PC-3 (cell line): ENCODE measurements around the gene NMNAT2. TPM values are rescaled to one million over a fixed set of nuclear protein-coding genes. Genes with fewer than 3 reads are reported as not detected.

ENCODE experiments used
- ATAC-seq: fragments of 200-7000 bp; cut with Tn5 transposase; 2 replicates; pipeline ENCODE4 v1.9.1; 2020; ENCODE audit warnings: mild to moderate bottlenecking, moderate library complexity
- BruUV-seq: library from RNA; stranded (reverse); fragments of 400-500 nt; replicated peaks from 2 replicates; lab custom pipeline; 2021; lab: Mats Ljungman, UMichigan
- CTCF ChIA-PET: fragments of 300-600 bp; sonication (Branson Sonifier 250); formaldehyde crosslinking; loops from one replicate; lab custom pipeline; 2022; ENCODE audit warnings: antibody characterized with exemption; lab: Charles Lee
- POLR2A ChIA-PET: fragments of 300-600 bp; sonication (Branson Sonifier 250); formaldehyde crosslinking; loops from one replicate; lab custom pipeline; 2022; ENCODE audit warnings: antibody characterized with exemption; ENCODE audit not compliant: unreplicated experiment; lab: Charles Lee
- DNase-seq: peaks from one replicate; pipeline ENCODE4 v3.0.0-alpha.2; 2015
- H2AFZ ChIP-seq: fragments of 300-600 bp; sonication (generic); 2 replicates; pipeline ENCODE4 v1.6.0; 2016; ENCODE audit warnings: antibody characterized with exemption, low read length
- H3F3A ChIP-seq: fragments of 300-600 bp; sonication (generic); one replicate; pipeline ENCODE4 v1.6.0; 2017; ENCODE audit warnings: antibody characterized with exemption, low read length, control low read depth, mild to moderate bottlenecking; ENCODE audit not compliant: unreplicated experiment
- H3K27ac ChIP-seq: fragments of 300-600 bp; sonication (generic); 2 replicates; pipeline ENCODE4 v1.5.1; 2016; ENCODE audit warnings: mild to moderate bottlenecking, low read length
- H3K27me3 ChIP-seq: fragments of 300-600 bp; sonication (generic); 2 replicates; pipeline ENCODE4 v1.6.1; 2016; ENCODE audit warnings: low read length, mixed read lengths
- H3K36me3 ChIP-seq: fragments of 300-600 bp; sonication (generic); 2 replicates; pipeline ENCODE4 v1.6.1; 2016; ENCODE audit warnings: low read depth, mixed run types, low read length, mixed read lengths
- H3K4me1 ChIP-seq: fragments of 300-600 bp; sonication (generic); 2 replicates; pipeline ENCODE4 v1.5.1; 2016; ENCODE audit warnings: low read length; ENCODE audit not compliant: insufficient read depth
- H3K4me2 ChIP-seq: fragments of 300-600 bp; sonication (generic); 2 replicates; pipeline ENCODE4 v1.6.0; 2016; ENCODE audit warnings: low read length
- H3K4me3 ChIP-seq: fragments of 300-600 bp; sonication (generic); 2 replicates; pipeline ENCODE4 v1.5.1; 2016; ENCODE audit warnings: mild to moderate bottlenecking, low read length, mixed read lengths
- H3K79me2 ChIP-seq: fragments of 300-600 bp; sonication (generic); 2 replicates; pipeline ENCODE4 v1.6.1; 2017; ENCODE audit warnings: low read length, mixed read lengths
- H3K9ac ChIP-seq: fragments of 300-600 bp; sonication (generic); 2 replicates; pipeline ENCODE4 v1.6.0; 2016; ENCODE audit warnings: mild to moderate bottlenecking, low read length
- H3K9me2 ChIP-seq: fragments of 300-600 bp; sonication (generic); replicated peaks from 2 replicates; pipeline ENCODE4 v1.6.1; 2016; ENCODE audit warnings: mixed run types, low read length, mixed read lengths
- H3K9me3 ChIP-seq: fragments of 300-600 bp; sonication (generic); 2 replicates; pipeline ENCODE4 v1.6.1; 2016; ENCODE audit warnings: low read length, mixed read lengths
- H4K20me1 ChIP-seq: fragments of 300-600 bp; sonication (generic); 2 replicates; pipeline ENCODE4 v1.6.1; 2016; ENCODE audit warnings: low read length, mixed read lengths
- EZH2 ChIP-seq: fragments of 300-600 bp; sonication (generic); IDR thresholded peaks from one replicate; pipeline ENCODE4 v1.6.1; 2017; ENCODE audit warnings: antibody characterized with exemption, mild to moderate bottlenecking, low read length; ENCODE audit not compliant: unreplicated experiment
- EZH2phosphoT487 ChIP-seq: fragments of 300-600 bp; sonication (generic); IDR thresholded peaks from 2 replicates; pipeline ENCODE4 v1.6.1; 2018; ENCODE audit warnings: mild to moderate bottlenecking, antibody characterized with exemption, low read length, borderline replicate concordance
- intact Hi-C: fragments of 100-400 bp; cut with micrococcal nuclease; formaldehyde crosslinking; loops from 2 replicates; pipeline ENCODE4 v1.9.0; 2023
- total RNA-seq: library from RNA; depleted of rRNA; stranded (reverse); fragments of >200 nt; gene quantifications from 2 replicates; pipeline ENCODE4 v1.2.3, GENCODE V29; 2014
- TF ChIP-seq, protein P1 (sequence below): fragments of 300-600 bp; sonication (generic); conservative IDR thresholded peaks from 2 replicates; pipeline ENCODE4 v1.5.1; 2017; ENCODE audit warnings: antibody characterized with exemption, low read depth, mild to moderate bottlenecking, low read length

Gene NMNAT2
- total RNA-seq, 1 experiment from 2014 or later = 6.0 TPM

DNA sequence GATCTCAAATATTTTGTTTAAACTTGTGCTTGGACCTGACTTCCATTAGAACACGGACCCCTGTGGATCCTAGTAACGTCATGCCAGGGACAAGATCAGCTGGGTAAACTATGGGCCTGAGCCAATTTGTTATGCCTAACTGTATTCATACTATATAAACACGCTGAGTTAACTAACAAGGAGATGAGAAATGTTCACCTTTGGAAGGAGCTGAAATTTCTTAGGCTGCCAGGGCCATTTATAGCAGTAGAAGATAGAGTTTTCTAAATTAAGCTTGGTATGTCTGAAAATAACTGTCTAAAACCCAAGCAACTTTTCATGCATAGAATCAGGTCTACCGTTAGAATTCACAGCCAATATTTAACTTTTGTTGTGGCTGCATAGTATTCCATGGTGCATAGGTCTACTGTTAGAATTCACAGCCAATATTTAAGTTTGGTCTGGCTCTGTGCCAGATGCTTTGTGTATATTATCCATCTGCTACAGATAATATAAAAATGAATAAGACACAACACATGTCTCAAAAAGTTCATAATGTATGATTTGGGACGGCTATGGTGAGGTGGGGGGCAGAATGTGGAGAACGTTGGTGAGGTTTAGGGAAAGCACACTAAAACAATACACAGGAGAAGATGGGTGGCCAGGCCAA is 61.5 kb downstream of the NMNAT2 start:
- TF ChIP-seq EZH2phosphoT487 = no peak
- no peak overlapping the region for H3K27ac ChIP-seq
- DNase-seq (no peak), ATAC-seq (no peak)
- H3K36me3 ChIP-seq = no peaks in the 10 kb centered on the region
- H2AFZ ChIP-seq = no peak overlapping the region
- H3K4me3 ChIP-seq = no peak overlapping the region
- no peaks in the 10 kb centered on the region for H3K9me3 ChIP-seq
- no TSS peak for BruUV-seq
- H3K4me2 ChIP-seq = no peak overlapping the region
- H3F3A ChIP-seq = no peaks in the 10 kb centered on the region
- H3K4me1 ChIP-seq = no peaks in the 10 kb centered on the region
- CTCF ChIA-PET = no interaction called here
- H3K9ac ChIP-seq = no peak overlapping the region
- intact Hi-C loops = no loop called here
- H3K9me2 ChIP-seq = no peaks in the 10 kb centered on the region
- no peaks in the 10 kb centered on the region for H3K27me3 ChIP-seq
- H3K79me2 ChIP-seq = no peaks in the 10 kb centered on the region
- no peaks in the 10 kb centered on the region for H4K20me1 ChIP-seq
- POLR2A ChIA-PET = no interaction called here

DNA sequence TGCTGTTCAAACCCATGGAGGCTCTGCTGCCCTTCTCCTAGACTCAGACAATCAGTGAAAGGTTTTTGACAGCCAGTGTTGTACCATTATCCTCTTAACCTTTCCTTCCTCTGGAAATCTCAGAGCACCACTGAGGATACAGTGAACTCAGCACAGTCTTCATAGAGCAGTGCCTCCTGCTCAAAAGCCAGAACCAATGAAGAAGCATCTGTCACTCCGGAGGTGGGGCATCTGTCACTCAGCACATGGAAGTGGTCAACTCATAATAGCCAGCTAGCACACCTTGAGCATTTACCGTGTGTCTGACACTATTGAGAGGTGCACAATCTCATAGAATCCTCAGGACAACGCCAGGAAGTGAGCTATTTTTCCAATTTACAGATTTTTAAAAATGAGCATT is 62.4 kb downstream of the NMNAT2 start:
- ChIA-PET CTCF (no interaction called here), POLR2A (no interaction called here)
- BruUV-seq = no TSS peak
- TF ChIP-seq EZH2 (no peak), EZH2phosphoT487 (no peak)
- TF ChIP-seq, protein P1, sequence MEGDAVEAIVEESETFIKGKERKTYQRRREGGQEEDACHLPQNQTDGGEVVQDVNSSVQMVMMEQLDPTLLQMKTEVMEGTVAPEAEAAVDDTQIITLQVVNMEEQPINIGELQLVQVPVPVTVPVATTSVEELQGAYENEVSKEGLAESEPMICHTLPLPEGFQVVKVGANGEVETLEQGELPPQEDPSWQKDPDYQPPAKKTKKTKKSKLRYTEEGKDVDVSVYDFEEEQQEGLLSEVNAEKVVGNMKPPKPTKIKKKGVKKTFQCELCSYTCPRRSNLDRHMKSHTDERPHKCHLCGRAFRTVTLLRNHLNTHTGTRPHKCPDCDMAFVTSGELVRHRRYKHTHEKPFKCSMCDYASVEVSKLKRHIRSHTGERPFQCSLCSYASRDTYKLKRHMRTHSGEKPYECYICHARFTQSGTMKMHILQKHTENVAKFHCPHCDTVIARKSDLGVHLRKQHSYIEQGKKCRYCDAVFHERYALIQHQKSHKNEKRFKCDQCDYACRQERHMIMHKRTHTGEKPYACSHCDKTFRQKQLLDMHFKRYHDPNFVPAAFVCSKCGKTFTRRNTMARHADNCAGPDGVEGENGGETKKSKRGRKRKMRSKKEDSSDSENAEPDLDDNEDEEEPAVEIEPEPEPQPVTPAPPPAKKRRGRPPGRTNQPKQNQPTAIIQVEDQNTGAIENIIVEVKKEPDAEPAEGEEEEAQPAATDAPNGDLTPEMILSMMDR = no peak
- Histone ChIP-seq H3K4me1 (no peaks in the 10 kb centered on the region), H3K9ac (no peak overlapping the region), H3K36me3 (no peaks in the 10 kb centered on the region), H3K9me3 (no peaks in the 10 kb centered on the region), H3K4me3 (no peak overlapping the region), H3K27ac (no peak overlapping the region), H3K4me2 (no peak overlapping the region), H4K20me1 (no peaks in the 10 kb centered on the region), H2AFZ (no peak overlapping the region), H3K27me3 (no peaks in the 10 kb centered on the region), H3K9me2 (no peaks in the 10 kb centered on the region), H3F3A (no peaks in the 10 kb centered on the region), H3K79me2 (no peaks in the 10 kb centered on the region)
- ATAC-seq (no peak), DNase-seq (no peak)
- intact Hi-C loops = no loop called here

GRCh38 chr1:183355181-183355580 is 63.0 kb downstream of the NMNAT2 start:
- Histone ChIP-seq H2AFZ (no peak overlapping the region), H3K79me2 (no peaks in the 10 kb centered on the region), H3K9ac (no peak overlapping the region), H3K36me3 (no peaks in the 10 kb centered on the region), H3K27me3 (no peaks in the 10 kb centered on the region), H3K4me3 (no peak overlapping the region), H3K9me2 (no peaks in the 10 kb centered on the region), H3K4me1 (no peaks in the 10 kb centered on the region), H3K4me2 (no peak overlapping the region), H3F3A (no peaks in the 10 kb centered on the region), H3K9me3 (no peaks in the 10 kb centered on the region), H3K27ac (no peak overlapping the region), H4K20me1 (no peaks in the 10 kb centered on the region)
- no peak for TF ChIP-seq EZH2phosphoT487
- TF ChIP-seq EZH2 = no peak
- TF ChIP-seq, protein P1 = no peak
- intact Hi-C loops = no loop called here
- ChIA-PET CTCF (no interaction called here), POLR2A (no interaction called here)
- ATAC-seq (no peak), DNase-seq (no peak)
- no TSS peak for BruUV-seq
